Measurements from ENCODE around the gene TIAM1.

The TIAM1 gene

GRCh38 chr21:31276663-31277062 is 67.4 kb downstream of the TIAM1 start:
- TF ChIP-seq ZFX (IDR thresholded peaks at IDR 0.05) = no peak
- TF ChIP-seq CTCF (conservative IDR thresholded peaks at IDR 0.05) = no peak
- H3K27ac ChIP-seq = no peak overlapping the region

- H3K27ac ChIP-seq = no peak overlapping the region
Observed at GRCh38 chr21:31275901-31276300, 68.2 kb downstream of the TIAM1 start.

GRCh38 chr21:31273278-31273677 is 70.8 kb downstream of the TIAM1 start:
- H3K27ac ChIP-seq = no peak overlapping the region
- TF ChIP-seq ZFX (IDR thresholded peaks at IDR 0.05) = no peak
- TF ChIP-seq CTCF (conservative IDR thresholded peaks at IDR 0.05) = no peak

More at GRCh38 chr21:31275901-31276300, 68.2 kb downstream of the TIAM1 start:
- no peak for TF ChIP-seq CTCF (conservative IDR thresholded peaks at IDR 0.05)
- no peak for TF ChIP-seq ZFX (IDR thresholded peaks at IDR 0.05)

- TF ChIP-seq ZFX (IDR thresholded peaks at IDR 0.05) = no peak
- TF ChIP-seq CTCF (conservative IDR thresholded peaks at IDR 0.05) = no peak
- H3K27ac ChIP-seq = peak overlapping the region; percentile 39; the same call in 1 of the 2 replicates
Observed at GRCh38 chr21:31268090-31268489, 76.0 kb downstream of the TIAM1 start.

GRCh38 chr21:31267644-31268043 is 76.4 kb downstream of the TIAM1 start:
- TF ChIP-seq CTCF (conservative IDR thresholded peaks at IDR 0.05) = no peak
- no peak for TF ChIP-seq ZFX (IDR thresholded peaks at IDR 0.05)
- H3K27ac ChIP-seq = peak overlapping the region; percentile 39; the same call in 1 of the 2 replicates

- peak overlapping the region; percentile 33 for H3K27ac ChIP-seq
- no peak for TF ChIP-seq ZFX (IDR thresholded peaks at IDR 0.05)
- TF ChIP-seq CTCF (conservative IDR thresholded peaks at IDR 0.05) = no peak
Observed at GRCh38 chr21:31266241-31266640, 77.8 kb downstream of the TIAM1 start.

- TF ChIP-seq ZFX (IDR thresholded peaks at IDR 0.05) (no peak), CTCF (conservative IDR thresholded peaks at IDR 0.05) (no peak)
- peak overlapping the region; percentile 33 for H3K27ac ChIP-seq
Observed at GRCh38 chr21:31265366-31266013, 78.6 kb downstream of the TIAM1 start.
